WERI-Rb-1 (cell line): ENCODE data around the gene OR51E2.

Experiments
- DNase-seq: peaks from one replicate; pipeline ENCODE4 v3.0.0-alpha.2; 2020
- H3K27ac ChIP-seq: fragments of 250-450 bp; sonication (Bioruptor Pico); 2 replicates; pipeline ENCODE4 v1.5.1; 2020; ENCODE audit warnings: mild to moderate bottlenecking, moderate library complexity
- H3K27me3 ChIP-seq: fragments of 250-450 bp; sonication (Bioruptor Pico); 2 replicates; pipeline ENCODE4 v1.5.1; 2021; ENCODE audit warnings: mild to moderate bottlenecking, low read depth, moderate library complexity; ENCODE audit not compliant: insufficient read depth, severe bottlenecking
- H3K36me3 ChIP-seq: fragments of 250-450 bp; sonication (Bioruptor Pico); 2 replicates; pipeline ENCODE4 v1.5.1; 2020; ENCODE audit warnings: mild to moderate bottlenecking, moderate library complexity
- H3K4me3 ChIP-seq: 2 replicates; pipeline ENCODE4 v1.5.1; 2011; ENCODE audit warnings: low read depth, mild to moderate bottlenecking, control low read depth, low read length
- H3K9me3 ChIP-seq: fragments of 250-450 bp; sonication (Bioruptor Pico); 2 replicates; pipeline ENCODE4 v1.5.1; 2021; ENCODE audit warnings: mild to moderate bottlenecking, moderate library complexity; ENCODE audit not compliant: severe bottlenecking
- TF ChIP-seq, protein P1 (sequence below): IDR thresholded peaks from 2 replicates; pipeline ENCODE4 v1.5.1; 2011; ENCODE audit warnings: low read depth, mild to moderate bottlenecking, control low read depth, inconsistent platforms, low read length

Gene OR51E2

DNA sequence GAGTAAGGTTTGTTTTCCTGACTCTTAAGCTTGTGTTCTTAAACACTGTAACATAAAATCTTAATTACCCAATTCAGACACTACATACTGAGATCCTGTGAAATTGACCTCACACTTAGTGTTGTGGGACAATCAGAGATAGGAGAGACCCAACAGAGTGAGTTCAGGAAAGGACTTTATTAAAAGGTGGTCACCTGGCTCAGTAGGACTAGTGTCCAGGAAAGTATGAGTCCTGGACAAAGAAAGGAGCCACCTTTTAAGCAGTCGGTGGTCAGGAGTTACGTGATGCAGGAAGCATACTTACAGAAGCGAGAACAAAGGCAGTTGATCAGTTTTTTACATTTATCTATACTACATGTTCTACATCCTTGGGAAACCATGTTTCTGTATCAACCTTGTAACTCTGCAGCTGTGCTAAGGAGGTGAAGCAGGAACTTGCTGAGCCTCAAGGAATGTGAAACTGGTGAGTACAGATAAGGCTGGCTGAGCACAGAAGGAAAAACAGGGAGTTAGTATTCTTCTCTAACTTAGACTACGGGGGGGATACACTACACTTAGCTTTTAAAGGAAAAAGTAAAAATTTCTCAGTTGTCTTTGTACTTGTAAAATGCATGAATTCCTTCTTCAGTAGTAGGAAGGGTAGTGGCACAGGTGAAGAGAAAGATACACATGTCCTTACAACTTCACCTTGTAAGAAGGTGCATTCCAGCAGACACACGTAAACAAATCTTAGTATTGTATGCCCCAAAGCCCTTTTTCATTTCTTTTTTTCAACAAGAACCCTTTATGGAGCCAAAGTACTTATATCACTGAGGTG is 38.8 kb downstream of the OR51E2 start:
- no peaks in the 10 kb centered on the region for H3K36me3 ChIP-seq
- no peaks in the 10 kb centered on the region for H3K9me3 ChIP-seq
- peaks cover 92% of the 10 kb centered on the region for H3K27me3 ChIP-seq
- no peak overlapping the region for H3K4me3 ChIP-seq
- TF ChIP-seq, protein P1, sequence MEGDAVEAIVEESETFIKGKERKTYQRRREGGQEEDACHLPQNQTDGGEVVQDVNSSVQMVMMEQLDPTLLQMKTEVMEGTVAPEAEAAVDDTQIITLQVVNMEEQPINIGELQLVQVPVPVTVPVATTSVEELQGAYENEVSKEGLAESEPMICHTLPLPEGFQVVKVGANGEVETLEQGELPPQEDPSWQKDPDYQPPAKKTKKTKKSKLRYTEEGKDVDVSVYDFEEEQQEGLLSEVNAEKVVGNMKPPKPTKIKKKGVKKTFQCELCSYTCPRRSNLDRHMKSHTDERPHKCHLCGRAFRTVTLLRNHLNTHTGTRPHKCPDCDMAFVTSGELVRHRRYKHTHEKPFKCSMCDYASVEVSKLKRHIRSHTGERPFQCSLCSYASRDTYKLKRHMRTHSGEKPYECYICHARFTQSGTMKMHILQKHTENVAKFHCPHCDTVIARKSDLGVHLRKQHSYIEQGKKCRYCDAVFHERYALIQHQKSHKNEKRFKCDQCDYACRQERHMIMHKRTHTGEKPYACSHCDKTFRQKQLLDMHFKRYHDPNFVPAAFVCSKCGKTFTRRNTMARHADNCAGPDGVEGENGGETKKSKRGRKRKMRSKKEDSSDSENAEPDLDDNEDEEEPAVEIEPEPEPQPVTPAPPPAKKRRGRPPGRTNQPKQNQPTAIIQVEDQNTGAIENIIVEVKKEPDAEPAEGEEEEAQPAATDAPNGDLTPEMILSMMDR, result no peak
- DNase-seq, result no peak
- no peak overlapping the region for H3K27ac ChIP-seq

GRCh38 chr11:4654635-4655369 is 42.9 kb downstream of the OR51E2 start:
- Histone ChIP-seq H3K36me3 (no peaks in the 10 kb centered on the region), H3K9me3 (no peaks in the 10 kb centered on the region), H3K27me3 (peaks cover 81% of the 10 kb centered on the region), H3K4me3 (no peak overlapping the region), H3K27ac (no peak overlapping the region)
- no peak for DNase-seq
- TF ChIP-seq, protein P1, result no peak

- Histone ChIP-seq H3K36me3 (no peaks in the 10 kb centered on the region), H3K27ac (no peak overlapping the region), H3K27me3 (peaks cover 68% of the 10 kb centered on the region), H3K4me3 (no peak overlapping the region), H3K9me3 (no peaks in the 10 kb centered on the region)
- no peak for DNase-seq
- TF ChIP-seq, protein P1, result no peak
Observed at GRCh38 chr11:4647766-4648165, 49.9 kb downstream of the OR51E2 start.

- TF ChIP-seq, protein P1, result no peak
- Histone ChIP-seq H3K27me3 (peaks cover 71% of the 10 kb centered on the region), H3K36me3 (no peaks in the 10 kb centered on the region), H3K27ac (no peak overlapping the region), H3K4me3 (no peak overlapping the region), H3K9me3 (no peaks in the 10 kb centered on the region)
- no peak for DNase-seq
Observed at GRCh38 chr11:4645974-4646373, 51.7 kb downstream of the OR51E2 start.

- Histone ChIP-seq H3K4me3 (no peak overlapping the region), H3K27ac (no peak overlapping the region), H3K9me3 (no peaks in the 10 kb centered on the region), H3K27me3 (peaks cover 76% of the 10 kb centered on the region), H3K36me3 (no peaks in the 10 kb centered on the region)
- TF ChIP-seq, protein P1, result no peak
- no peak for DNase-seq
Observed at GRCh38 chr11:4644233-4644632, 53.4 kb downstream of the OR51E2 start.
